ENCODE results near the gene ITLN2. TPM values are rescaled to one million over a fixed set of nuclear protein-coding genes. Genes with fewer than 3 reads are reported as not detected.

The ITLN2 gene
- total RNA-seq, 1 experiment from 2014 or later, result 2.4 TPM

DNA sequence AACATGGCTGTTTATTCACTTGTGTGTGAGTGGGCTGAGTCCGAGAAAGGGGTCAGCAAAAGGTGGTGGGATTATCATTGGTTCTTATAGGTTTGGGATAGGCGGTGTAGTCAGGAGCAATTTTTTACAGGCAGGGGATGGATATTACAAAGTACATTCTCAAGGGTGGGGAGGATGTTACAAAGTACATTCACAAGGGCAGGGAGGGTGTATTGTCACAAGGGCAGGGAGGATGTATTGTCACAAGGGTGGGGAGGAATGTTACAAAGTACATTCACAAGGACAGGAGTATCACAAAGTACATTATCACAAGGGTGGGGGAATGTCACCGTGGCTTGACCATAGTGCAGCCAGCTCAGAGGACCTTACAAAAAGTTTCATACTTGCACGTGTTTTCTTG lies 31.1 kb upstream of the ITLN2 start:
- Mint-ChIP-seq H3K27me3 (ENCODE audit: low read depth) (no peaks in the 10 kb centered on the region; the same call in none of the 2 replicates), H3K4me1 (peaks cover 57 to 69% of the 10 kb centered on the region in 2 experiments), H3K36me3 (ENCODE audit: insufficient read depth in 1 of 3, low read depth in 3 of 3) (peaks cover 6 to 16% (median 15%) of the 10 kb centered on the region in 3 experiments), H3K27ac (peak overlapping the region in 1 of 3 experiments; percentile 86; a peak in 2 of 7 replicates), H3K4me3 (no peak overlapping the region), H3K9me3 (peaks cover 9 to 18% of the 10 kb centered on the region in 2 experiments)
- no peak for DNase-seq
- H2BK12ac ChIP-seq (ENCODE audit: insufficient read length, low read depth, low read length), result no peak overlapping the region
- no peak overlapping the region for H2BK5ac ChIP-seq (ENCODE audit: insufficient read length, low read length)
- H2BK20ac ChIP-seq (ENCODE audit: low read depth, low read length, poor library complexity, severe bottlenecking), result no peak overlapping the region
- peaks cover 9% of the 10 kb centered on the region for H3K23me2 ChIP-seq (ENCODE audit: insufficient read length, low read depth, low read length, poor library complexity, severe bottlenecking)
- no peak overlapping the region for H2AFZ ChIP-seq (ENCODE audit: low read length)
- H3K56ac ChIP-seq (ENCODE audit: insufficient read length, low read depth, low read length), result no peak overlapping the region
- H3K14ac ChIP-seq (ENCODE audit: insufficient read depth, low read length), result no peak overlapping the region
- H3K9ac ChIP-seq (ENCODE audit: extremely low read depth, insufficient read length, low read length), result no peak overlapping the region
- no peak overlapping the region for H4K5ac ChIP-seq (ENCODE audit: insufficient read length, low read depth, low read length)
- no peak overlapping the region for H3K23ac ChIP-seq (ENCODE audit: insufficient read length, low read depth, low read length)
- no peak overlapping the region for H2AK5ac ChIP-seq (ENCODE audit: insufficient read length, low read length)
- H3K4me1 ChIP-seq (ENCODE audit: insufficient read depth, low read length), result peaks cover 3% of the 10 kb centered on the region; the same call in 1 of the 2 replicates
- no peak overlapping the region for H4K8ac ChIP-seq (replicated peaks; ENCODE audit: insufficient read length, low read depth, low read length)
- no peak overlapping the region for H2BK15ac ChIP-seq (ENCODE audit: low read depth, low read length)
- no peak overlapping the region for H3T11ph ChIP-seq (ENCODE audit: low read length)
- H3K4ac ChIP-seq (ENCODE audit: low read depth, low read length), result no peak overlapping the region
- peaks cover 4% of the 10 kb centered on the region for H3K9me3 ChIP-seq (ENCODE audit: control insufficient read depth, low read depth, low read length)
- H3K4me2 ChIP-seq (ENCODE audit: insufficient read depth, insufficient read length, low read length), result no peak overlapping the region
- no CpG with 5 or more reads among the region's 4 CpGs for WGBS (ENCODE audit: extremely low coverage, insufficient read length, low lambda C conversion rate)
- no peak overlapping the region for H4K91ac ChIP-seq (ENCODE audit: insufficient read length, low read depth, low read length)
- H3K79me1 ChIP-seq (ENCODE audit: insufficient read depth, low read depth, low read length, poor library complexity, severe bottlenecking), result no peaks in the 10 kb centered on the region
- TF ChIP-seq, protein P1, sequence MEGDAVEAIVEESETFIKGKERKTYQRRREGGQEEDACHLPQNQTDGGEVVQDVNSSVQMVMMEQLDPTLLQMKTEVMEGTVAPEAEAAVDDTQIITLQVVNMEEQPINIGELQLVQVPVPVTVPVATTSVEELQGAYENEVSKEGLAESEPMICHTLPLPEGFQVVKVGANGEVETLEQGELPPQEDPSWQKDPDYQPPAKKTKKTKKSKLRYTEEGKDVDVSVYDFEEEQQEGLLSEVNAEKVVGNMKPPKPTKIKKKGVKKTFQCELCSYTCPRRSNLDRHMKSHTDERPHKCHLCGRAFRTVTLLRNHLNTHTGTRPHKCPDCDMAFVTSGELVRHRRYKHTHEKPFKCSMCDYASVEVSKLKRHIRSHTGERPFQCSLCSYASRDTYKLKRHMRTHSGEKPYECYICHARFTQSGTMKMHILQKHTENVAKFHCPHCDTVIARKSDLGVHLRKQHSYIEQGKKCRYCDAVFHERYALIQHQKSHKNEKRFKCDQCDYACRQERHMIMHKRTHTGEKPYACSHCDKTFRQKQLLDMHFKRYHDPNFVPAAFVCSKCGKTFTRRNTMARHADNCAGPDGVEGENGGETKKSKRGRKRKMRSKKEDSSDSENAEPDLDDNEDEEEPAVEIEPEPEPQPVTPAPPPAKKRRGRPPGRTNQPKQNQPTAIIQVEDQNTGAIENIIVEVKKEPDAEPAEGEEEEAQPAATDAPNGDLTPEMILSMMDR (conservative IDR thresholded peaks at IDR 0.05), result no peak
- H2BK120ac ChIP-seq (ENCODE audit: low read depth, low read length, poor library complexity, severe bottlenecking), result no peak overlapping the region
- H4K20me1 ChIP-seq (ENCODE audit: control insufficient read depth, insufficient read depth, insufficient read length), result no peaks in the 10 kb centered on the region
- no peaks in the 10 kb centered on the region for H3K79me2 ChIP-seq (ENCODE audit: insufficient read depth, low read length)
- no peaks in the 10 kb centered on the region for H3K27me3 ChIP-seq (ENCODE audit: insufficient read depth, low read length)
- H3K18ac ChIP-seq (ENCODE audit: insufficient read length, low read depth, low read length), result no peak overlapping the region
- H3K27ac ChIP-seq (ENCODE audit: insufficient read length, low read depth, low read length), result no peak overlapping the region
